Measurements from ENCODE around the gene PGD.
A peak's percentile ranks its signal among the peaks of the same experiment; 100 is the strongest.
"Not testable (repeated sequence)": the region's sequence is repeated elsewhere in the genome, so short reads cannot be mapped to it uniquely, and the experiment has no call there.

PGD gene

GRCh38 chr1:10400013-10400412 lies 1.1 kb downstream of the PGD start:
- Histone ChIP-seq H3K4me3 (ENCODE audit: low read length) (peak overlapping the region; percentile 87), H3K36me3 (ENCODE audit: control insufficient read depth, insufficient read depth, low read length, severe bottlenecking) (peaks cover 29% of the 10 kb centered on the region), H3K4me1 (ENCODE audit: control insufficient read depth, insufficient read depth, low read length) (peaks cover 25% of the 10 kb centered on the region), H3K9me3 (ENCODE audit: control insufficient read depth, low read length) (no peaks in the 10 kb centered on the region), H3K27me3 (replicated peaks; ENCODE audit: control insufficient read depth, insufficient read depth, low read length) (no peaks in the 10 kb centered on the region), H3K9ac (ENCODE audit: low read length) (peak overlapping the region; percentile 92)
- peak; percentile 26 for DNase-seq (ENCODE audit: low read depth)

- H3K27me3 ChIP-seq (replicated peaks; ENCODE audit: control insufficient read depth, insufficient read depth, low read length) = no peaks in the 10 kb centered on the region
- peak overlapping the region; percentile 92 for H3K9ac ChIP-seq (ENCODE audit: low read length)
- peaks cover 25% of the 10 kb centered on the region for H3K4me1 ChIP-seq (ENCODE audit: control insufficient read depth, insufficient read depth, low read length)
- DNase-seq (ENCODE audit: low read depth) = peak; percentile 60
- peaks cover 42% of the 10 kb centered on the region for H3K36me3 ChIP-seq (ENCODE audit: control insufficient read depth, insufficient read depth, low read length, severe bottlenecking)
- peak overlapping the region; percentile 87 for H3K4me3 ChIP-seq (ENCODE audit: low read length)
- H3K9me3 ChIP-seq (ENCODE audit: control insufficient read depth, low read length) = no peaks in the 10 kb centered on the region
Observed at GRCh38 chr1:10401281-10401680, 2.4 kb downstream of the PGD start.

- Histone ChIP-seq H3K9ac (ENCODE audit: low read length) (no peak overlapping the region), H3K36me3 (ENCODE audit: control insufficient read depth, insufficient read depth, low read length, severe bottlenecking) (peaks cover 57% of the 10 kb centered on the region), H3K27me3 (replicated peaks; ENCODE audit: control insufficient read depth, insufficient read depth, low read length) (no peaks in the 10 kb centered on the region), H3K9me3 (ENCODE audit: control insufficient read depth, low read length) (no peaks in the 10 kb centered on the region), H3K4me3 (ENCODE audit: low read length) (no peak overlapping the region), H3K4me1 (ENCODE audit: control insufficient read depth, insufficient read depth, low read length) (peaks cover 25% of the 10 kb centered on the region)
- DNase-seq (ENCODE audit: low read depth) = no peak
Observed at GRCh38 chr1:10402729-10403274, 3.9 kb downstream of the PGD start.

GRCh38 chr1:10407201-10407600 lies 8.3 kb downstream of the PGD start:
- no peaks in the 10 kb centered on the region for H3K9me3 ChIP-seq (ENCODE audit: control insufficient read depth, low read length)
- DNase-seq (ENCODE audit: low read depth) = no peak
- no peaks in the 10 kb centered on the region for H3K27me3 ChIP-seq (replicated peaks; ENCODE audit: control insufficient read depth, insufficient read depth, low read length)
- peaks cover 12% of the 10 kb centered on the region for H3K4me1 ChIP-seq (ENCODE audit: control insufficient read depth, insufficient read depth, low read length)
- H3K36me3 ChIP-seq (ENCODE audit: control insufficient read depth, insufficient read depth, low read length, severe bottlenecking) = peaks cover 98% of the 10 kb centered on the region
- H3K9ac ChIP-seq (ENCODE audit: low read length) = no peak overlapping the region
- no peak overlapping the region for H3K4me3 ChIP-seq (ENCODE audit: low read length)

GRCh38 chr1:10415211-10415930 lies 16.5 kb downstream of the PGD start:
- peak; percentile 78 for DNase-seq (ENCODE audit: low read depth)

GRCh38 chr1:10415967-10416366 lies 17.1 kb downstream of the PGD start:
- not testable (repeated sequence) for H3K9me3 ChIP-seq (ENCODE audit: control insufficient read depth, low read length); H3K27me3 ChIP-seq (replicated peaks; ENCODE audit: control insufficient read depth, insufficient read depth, low read length); DNase-seq (ENCODE audit: low read depth); H3K4me3 ChIP-seq (ENCODE audit: low read length)
- Histone ChIP-seq H3K4me1 (ENCODE audit: control insufficient read depth, insufficient read depth, low read length) (peaks cover 25% of the 10 kb centered on the region), H3K9ac (ENCODE audit: low read length) (peak overlapping the region; percentile 56), H3K36me3 (ENCODE audit: control insufficient read depth, insufficient read depth, low read length, severe bottlenecking) (peaks cover 97% of the 10 kb centered on the region)

More at GRCh38 chr1:10415211-10415930, 16.5 kb downstream of the PGD start:
- peaks cover 22% of the 10 kb centered on the region for H3K4me1 ChIP-seq (ENCODE audit: control insufficient read depth, insufficient read depth, low read length)
- no peaks in the 10 kb centered on the region for H3K9me3 ChIP-seq (ENCODE audit: control insufficient read depth, low read length)
- H3K36me3 ChIP-seq (ENCODE audit: control insufficient read depth, insufficient read depth, low read length, severe bottlenecking) = peaks cover 99% of the 10 kb centered on the region
- no peaks in the 10 kb centered on the region for H3K27me3 ChIP-seq (replicated peaks; ENCODE audit: control insufficient read depth, insufficient read depth, low read length)
- no peak overlapping the region for H3K4me3 ChIP-seq (ENCODE audit: low read length)
- H3K9ac ChIP-seq (ENCODE audit: low read length) = peak overlapping the region; percentile 56

GRCh38 chr1:10418741-10419140 lies 19.9 kb downstream of the PGD start:
- not testable (repeated sequence) for H3K9ac ChIP-seq (ENCODE audit: low read length); DNase-seq (ENCODE audit: low read depth); H3K4me3 ChIP-seq (ENCODE audit: low read length); H3K27me3 ChIP-seq (replicated peaks; ENCODE audit: control insufficient read depth, insufficient read depth, low read length); H3K9me3 ChIP-seq (ENCODE audit: control insufficient read depth, low read length)
- H3K4me1 ChIP-seq (ENCODE audit: control insufficient read depth, insufficient read depth, low read length) = peaks cover 27% of the 10 kb centered on the region
- H3K36me3 ChIP-seq (ENCODE audit: control insufficient read depth, insufficient read depth, low read length, severe bottlenecking) = peaks cover 78% of the 10 kb centered on the region

- H3K36me3 ChIP-seq (ENCODE audit: control insufficient read depth, insufficient read depth, low read length, severe bottlenecking) = peaks cover 72% of the 10 kb centered on the region
- H3K4me3 ChIP-seq (ENCODE audit: low read length) = no peak overlapping the region
- H3K9me3 ChIP-seq (ENCODE audit: control insufficient read depth, low read length) = no peaks in the 10 kb centered on the region
- no peaks in the 10 kb centered on the region for H3K27me3 ChIP-seq (replicated peaks; ENCODE audit: control insufficient read depth, insufficient read depth, low read length)
- H3K9ac ChIP-seq (ENCODE audit: low read length) = no peak overlapping the region
- no peak for DNase-seq (ENCODE audit: low read depth)
- H3K4me1 ChIP-seq (ENCODE audit: control insufficient read depth, insufficient read depth, low read length) = peaks cover 32% of the 10 kb centered on the region
Observed at GRCh38 chr1:10419351-10419750, 20.5 kb downstream of the PGD start.

GRCh38 chr1:10421637-10422036 lies 22.8 kb downstream of the PGD start:
- Histone ChIP-seq H3K27me3 (replicated peaks; ENCODE audit: control insufficient read depth, insufficient read depth, low read length) (no peaks in the 10 kb centered on the region), H3K9ac (ENCODE audit: low read length) (no peak overlapping the region), H3K9me3 (ENCODE audit: control insufficient read depth, low read length) (no peaks in the 10 kb centered on the region), H3K4me3 (ENCODE audit: low read length) (no peak overlapping the region), H3K4me1 (ENCODE audit: control insufficient read depth, insufficient read depth, low read length) (peaks cover 25% of the 10 kb centered on the region), H3K36me3 (ENCODE audit: control insufficient read depth, insufficient read depth, low read length, severe bottlenecking) (peaks cover 49% of the 10 kb centered on the region)
- DNase-seq (ENCODE audit: low read depth) = no peak

- DNase-seq (ENCODE audit: low read depth) = peak; percentile 46
- H3K4me3 ChIP-seq (ENCODE audit: low read length) = no peak overlapping the region
- no peaks in the 10 kb centered on the region for H3K9me3 ChIP-seq (ENCODE audit: control insufficient read depth, low read length)
- peaks cover 25% of the 10 kb centered on the region for H3K4me1 ChIP-seq (ENCODE audit: control insufficient read depth, insufficient read depth, low read length)
- no peaks in the 10 kb centered on the region for H3K27me3 ChIP-seq (replicated peaks; ENCODE audit: control insufficient read depth, insufficient read depth, low read length)
- peak overlapping the region; percentile 46 for H3K9ac ChIP-seq (ENCODE audit: low read length)
- peaks cover 25% of the 10 kb centered on the region for H3K36me3 ChIP-seq (ENCODE audit: control insufficient read depth, insufficient read depth, low read length, severe bottlenecking)
Observed at GRCh38 chr1:10424034-10424433, 25.2 kb downstream of the PGD start.

- no peak overlapping the region for H3K4me3 ChIP-seq (ENCODE audit: low read length)
- H3K4me1 ChIP-seq (ENCODE audit: control insufficient read depth, insufficient read depth, low read length) = peaks cover 22% of the 10 kb centered on the region
- no peak for DNase-seq (ENCODE audit: low read depth)
- peaks cover 19% of the 10 kb centered on the region for H3K36me3 ChIP-seq (ENCODE audit: control insufficient read depth, insufficient read depth, low read length, severe bottlenecking)
- peak overlapping the region; percentile 20 for H3K9ac ChIP-seq (ENCODE audit: low read length)
- H3K9me3 ChIP-seq (ENCODE audit: control insufficient read depth, low read length) = no peaks in the 10 kb centered on the region
- no peaks in the 10 kb centered on the region for H3K27me3 ChIP-seq (replicated peaks; ENCODE audit: control insufficient read depth, insufficient read depth, low read length)
Observed at GRCh38 chr1:10424651-10425050, 25.8 kb downstream of the PGD start.
